ENCODE measurements around the gene PDZD11.
"Not testable (repeated sequence)": the region's sequence is repeated elsewhere in the genome, so short reads cannot be mapped to it uniquely, and the experiment has no call there.

GRCh38 chrX:70243601-70244000 lies 46.1 kb downstream of the PDZD11 start:
- TF ChIP-seq CTCF (IDR thresholded peaks at IDR 0.05; ENCODE audit: poor library complexity, severe bottlenecking); POLR2AphosphoS5 (IDR thresholded peaks at IDR 0.05); EP300 (conservative IDR thresholded peaks at IDR 0.05; ENCODE audit: poor library complexity, severe bottlenecking); EZH2 (IDR thresholded peaks at IDR 0.05; ENCODE audit: borderline replicate concordance, insufficient read depth, low read length, poor library complexity, severe bottlenecking); REST (IDR thresholded peaks at IDR 0.05; ENCODE audit: borderline replicate concordance); MXI1 (conservative IDR thresholded peaks at IDR 0.05; ENCODE audit: poor library complexity, severe bottlenecking); TAF1 (IDR thresholded peaks at IDR 0.05; ENCODE audit: low read depth); RAD21 (conservative IDR thresholded peaks at IDR 0.05): not testable (repeated sequence)
